H1 (cell line): Measurements from ENCODE around the gene ID1. TPM values are rescaled to one million over a fixed set of nuclear protein-coding genes. Genes with fewer than 3 reads are reported as not detected.

Experiments
- ATF3 ChIP-seq: IDR thresholded peaks from 2 replicates; pipeline ENCODE4 v1.6.1; 2011; ENCODE audit warnings: low read depth, mild to moderate bottlenecking, low read length; ENCODE audit not compliant: insufficient read depth
- CHD2 ChIP-seq: IDR thresholded peaks from 2 replicates; pipeline ENCODE4 v1.6.1; 2012; ENCODE audit warnings: low read length, improper control_type of control experiment
- CHD7 ChIP-seq: fragments of 300-600 bp; sonication (generic); IDR thresholded peaks from 2 replicates; pipeline ENCODE4 v1.7.1; 2012; ENCODE audit warnings: low read length, moderate library complexity, mild to moderate bottlenecking, inconsistent platforms; ENCODE audit not compliant: insufficient replicate concordance
- EGR1 ChIP-seq: IDR thresholded peaks from 2 replicates; pipeline ENCODE4 v1.6.1; 2011; ENCODE audit warnings: low read depth, low read length, borderline replicate concordance
- KDM1A ChIP-seq: fragments of 200-600, 300-600 bp; sonication (generic); IDR thresholded peaks from 2 replicates; pipeline ENCODE4 v1.7.1; 2016; ENCODE audit warnings: mild to moderate bottlenecking, low read length, borderline replicate concordance
- PHF8 ChIP-seq: fragments of 200-600 bp; sonication (generic); conservative IDR thresholded peaks from 2 replicates; pipeline ENCODE4 v1.7.1; 2012; ENCODE audit warnings: low read depth, mild to moderate bottlenecking, inconsistent platforms, low read length, moderate library complexity
- RBBP5 ChIP-seq: IDR thresholded peaks from 2 replicates; pipeline ENCODE4 v1.7.1; 2012; ENCODE audit warnings: low read depth, mild to moderate bottlenecking, inconsistent platforms, low read length, moderate library complexity, borderline replicate concordance
- SUZ12 ChIP-seq: fragments of 200-600 bp; sonication (generic); IDR thresholded peaks from 2 replicates; pipeline ENCODE4 v1.6.1; 2012; ENCODE audit warnings: mild to moderate bottlenecking, inconsistent platforms, low read length, moderate library complexity, mixed read lengths
- TBP ChIP-seq: IDR thresholded peaks from 2 replicates; pipeline ENCODE4 v1.6.1; 2011; ENCODE audit warnings: low read depth, low read length, improper control_type of control experiment
- USF2 ChIP-seq: IDR thresholded peaks from 2 replicates; pipeline ENCODE4 v1.6.1; 2011; ENCODE audit warnings: low read length, improper control_type of control experiment
- polyA plus RNA-seq, 7 experiments: library from polyadenylated mRNA; depleted of rRNA in 3 of 7; stranded (reverse) in 5 of 7; unstranded in 2 of 7; fragments of >200 nt in 5 of 7; fragments of 200-250 nt in 2 of 7; gene quantifications; 1 replicate in 5 of 7; 2 replicates in 1 of 7; 4 replicates in 1 of 7; pipeline versions ENCODE4 v1.2.1 to v1.2.3, GENCODE V29; 2011 to 2013; ENCODE audit warnings: missing spikeins in 2 of 7, mixed read lengths in 2 of 7
- total RNA-seq: library from RNA; stranded (reverse); fragmentation: NEBNext Ultra II Directional; extraction: Animal tissue kit (Norgen Biotek cat#: 25700); gene quantifications from 2 replicates; pipeline ENCODE4 v1.2.1, GENCODE V29; 2021

The ID1 gene
- total and polyA plus RNA-seq, 2 of the 8 experiments (the other 6 are each of a cell fraction or from before 2014, with no cell fraction given): 120 to 357 TPM

GRCh38 chr20:31652917-31653396 lies 47.9 kb downstream of the ID1 start (continued):
- TF ChIP-seq CHD7 (no peak), EGR1 (no peak), CHD2 (no peak), SUZ12 (no peak), ATF3 (no peak), TBP (no peak), PHF8 (no peak), KDM1A (no peak), USF2 (no peak), RBBP5 (no peak)
